T47D (cell line): ENCODE measurements around the gene TOP3A.

Source experiments
- DNase-seq, 2 experiments: peaks; one replicate each; pipeline versions ENCODE4 v3.0.0 to v3.0.0-alpha.2; 2011 to 2012; ENCODE audit warnings: low read depth in 1 of 2, low spot score in 1 of 2
- JUND ChIP-seq: IDR thresholded peaks from 2 replicates; pipeline ENCODE4 v1.6.1; 2012; ENCODE audit warnings: low read depth
- in situ Hi-C: cut with HindIII; loops from 2 replicates; pipeline ENCODE4 v1.10.0; 2016; ENCODE audit warnings: low sequenced_read_pairs, low pct_unique_long_range_greater_than_20kb

Gene TOP3A

GRCh38 chr17:18261659-18262058, 53.1 kb downstream of the TOP3A start:
- in situ Hi-C loops: no loop called here
- no peak for TF ChIP-seq JUND
- DNase-seq: peak in 1 of 2 experiments; percentile 0

- in situ Hi-C loops: no loop called here
- TF ChIP-seq JUND: no peak
- peak; percentile 82 to 93 for DNase-seq
Measured at GRCh38 chr17:18261146-18261515, 53.7 kb downstream of the TOP3A start.

GRCh38 chr17:18260332-18261145, 54.3 kb downstream of the TOP3A start, which contains the start of gene MIEF2:
TSS of gene MIEF2 (plus strand) at chr17:18260662. CDS start at chr17:18262721, 2,059 bp downstream.
- peak; percentile 98 to 100 for DNase-seq
- in situ Hi-C loops: no loop called here
- no peak for TF ChIP-seq JUND

- peak in 1 of 2 experiments; percentile 74 for DNase-seq
- TF ChIP-seq JUND: no peak
- in situ Hi-C loops: no loop called here
Measured at GRCh38 chr17:18259621-18260331, 55.0 kb downstream of the TOP3A start.

- in situ Hi-C loops: no loop called here
- TF ChIP-seq JUND: no peak
- DNase-seq: peak; percentile 69 to 73
Measured at GRCh38 chr17:18258356-18259038, 56.3 kb downstream of the TOP3A start, which contains the start of gene FLII. TSS of gene FLII (minus strand) at chr17:18258738. CDS start at chr17:18258690, 48 bp downstream.

GRCh38 chr17:18257982-18258355, 56.8 kb downstream of the TOP3A start:
- in situ Hi-C loops: no loop called here
- DNase-seq: peak; percentile 73 to 81
- no peak for TF ChIP-seq JUND

GRCh38 chr17:18257268-18257981, 57.4 kb downstream of the TOP3A start:
- in situ Hi-C loops: no loop called here
- peak; percentile 87 to 96 for DNase-seq
- TF ChIP-seq JUND: no peak

- in situ Hi-C loops: no loop called here
- TF ChIP-seq JUND: no peak
- no peak for DNase-seq
Measured at GRCh38 chr17:18256776-18257175, 58.0 kb downstream of the TOP3A start.

GRCh38 chr17:18256351-18256750, 58.4 kb downstream of the TOP3A start:
- TF ChIP-seq JUND: no peak
- in situ Hi-C loops: no loop called here
- peak in 1 of 2 experiments; percentile 33 for DNase-seq

GRCh38 chr17:18254888-18255649, 59.7 kb downstream of the TOP3A start:
- peak in 1 of 2 experiments; percentile 15 for DNase-seq
- in situ Hi-C loops: no loop called here
- no peak for TF ChIP-seq JUND

GRCh38 chr17:18253947-18254821, 60.6 kb downstream of the TOP3A start:
- in situ Hi-C loops: no loop called here
- no peak for TF ChIP-seq JUND
- DNase-seq: no peak
